DOHH2 (cell line): ENCODE measurements around the gene DLGAP1.

Experiments used
- H3F3A ChIP-seq: fragments of 200-600 bp; sonication (generic), shearing (Covaris generic); 2 replicates; pipeline ENCODE4 v1.6.0; 2016; ENCODE audit warnings: antibody characterized with exemption, mild to moderate bottlenecking; ENCODE audit not compliant: control insufficient read depth, insufficient read depth
- H3K27ac ChIP-seq: fragments of 200-600 bp; sonication (generic); 2 replicates; pipeline ENCODE4 v1.5.1; 2014; ENCODE audit warnings: low read depth, mild to moderate bottlenecking, low read length, moderate library complexity
- H3K27me3 ChIP-seq: fragments of 200-600 bp; sonication (generic); 2 replicates; pipeline ENCODE4 v1.6.1; 2014; ENCODE audit warnings: mild to moderate bottlenecking, low read length, mixed read lengths; ENCODE audit not compliant: control insufficient read depth
- H3K36me3 ChIP-seq: fragments of 200-600 bp; sonication (generic); 2 replicates; pipeline ENCODE4 v1.6.1; 2014; ENCODE audit warnings: mild to moderate bottlenecking, low read length, moderate library complexity, mixed read lengths; ENCODE audit not compliant: control insufficient read depth
- H3K4me1 ChIP-seq: fragments of 200-600 bp; sonication (generic); 2 replicates; pipeline ENCODE4 v1.6.1; 2014; ENCODE audit warnings: mild to moderate bottlenecking, low read length, mixed read lengths; ENCODE audit not compliant: control insufficient read depth
- H3K4me2 ChIP-seq: fragments of 200-600 bp; sonication (generic); 2 replicates; pipeline ENCODE4 v1.6.0; 2014; ENCODE audit warnings: mild to moderate bottlenecking, low read length, moderate library complexity
- H3K4me3 ChIP-seq: fragments of 200-600 bp; sonication (generic); 2 replicates; pipeline ENCODE4 v1.5.1; 2014; ENCODE audit warnings: mild to moderate bottlenecking, low read length, mixed read lengths
- H3K79me2 ChIP-seq: fragments of 200-600 bp; sonication (generic); 2 replicates; pipeline ENCODE4 v1.6.1; 2014; ENCODE audit warnings: mild to moderate bottlenecking, low read length, mixed read lengths; ENCODE audit not compliant: control insufficient read depth
- H3K9me2 ChIP-seq: fragments of 200-600 bp; sonication (generic); replicated peaks from 2 replicates; pipeline ENCODE4 v1.6.1; 2014; ENCODE audit warnings: mild to moderate bottlenecking, low read length, mixed read lengths; ENCODE audit not compliant: control insufficient read depth
- H3K9me3 ChIP-seq: fragments of 200-600 bp; sonication (generic); 2 replicates; pipeline ENCODE4 v1.6.1; 2014; ENCODE audit warnings: antibody characterized with exemption, low read length, mixed read lengths; ENCODE audit not compliant: control insufficient read depth, insufficient read depth
- H4K20me1 ChIP-seq: fragments of 200-600 bp; sonication (generic); 2 replicates; pipeline ENCODE4 v1.6.0; 2014; ENCODE audit warnings: low read depth, mild to moderate bottlenecking, antibody characterized with exemption, low read length, moderate library complexity; ENCODE audit not compliant: control insufficient read depth, insufficient read depth
- EZH2phosphoT487 ChIP-seq: fragments of 200-600 bp; sonication (generic); IDR thresholded peaks from 2 replicates; pipeline ENCODE4 v1.6.1; 2017; ENCODE audit warnings: borderline replicate concordance, mild to moderate bottlenecking, antibody characterized with exemption, low read length, moderate library complexity, mixed read lengths
- TF ChIP-seq, protein P1 (sequence below): fragments of 200-600 bp; sonication (generic); IDR thresholded peaks from one replicate; pipeline ENCODE4 v1.5.1; 2014; ENCODE audit warnings: antibody characterized with exemption, mild to moderate bottlenecking, low read depth, low read length; ENCODE audit not compliant: poor library complexity, severe bottlenecking

The DLGAP1 gene

GRCh38 chr18:3448838-3449511 is 1006.1 kb downstream of the DLGAP1 start:
- H3K79me2 ChIP-seq, result peaks cover 35% of the 10 kb centered on the region
- H3K27ac ChIP-seq, result peak overlapping the region; percentile 88
- H3F3A ChIP-seq, result peaks cover 19% of the 10 kb centered on the region

DNA sequence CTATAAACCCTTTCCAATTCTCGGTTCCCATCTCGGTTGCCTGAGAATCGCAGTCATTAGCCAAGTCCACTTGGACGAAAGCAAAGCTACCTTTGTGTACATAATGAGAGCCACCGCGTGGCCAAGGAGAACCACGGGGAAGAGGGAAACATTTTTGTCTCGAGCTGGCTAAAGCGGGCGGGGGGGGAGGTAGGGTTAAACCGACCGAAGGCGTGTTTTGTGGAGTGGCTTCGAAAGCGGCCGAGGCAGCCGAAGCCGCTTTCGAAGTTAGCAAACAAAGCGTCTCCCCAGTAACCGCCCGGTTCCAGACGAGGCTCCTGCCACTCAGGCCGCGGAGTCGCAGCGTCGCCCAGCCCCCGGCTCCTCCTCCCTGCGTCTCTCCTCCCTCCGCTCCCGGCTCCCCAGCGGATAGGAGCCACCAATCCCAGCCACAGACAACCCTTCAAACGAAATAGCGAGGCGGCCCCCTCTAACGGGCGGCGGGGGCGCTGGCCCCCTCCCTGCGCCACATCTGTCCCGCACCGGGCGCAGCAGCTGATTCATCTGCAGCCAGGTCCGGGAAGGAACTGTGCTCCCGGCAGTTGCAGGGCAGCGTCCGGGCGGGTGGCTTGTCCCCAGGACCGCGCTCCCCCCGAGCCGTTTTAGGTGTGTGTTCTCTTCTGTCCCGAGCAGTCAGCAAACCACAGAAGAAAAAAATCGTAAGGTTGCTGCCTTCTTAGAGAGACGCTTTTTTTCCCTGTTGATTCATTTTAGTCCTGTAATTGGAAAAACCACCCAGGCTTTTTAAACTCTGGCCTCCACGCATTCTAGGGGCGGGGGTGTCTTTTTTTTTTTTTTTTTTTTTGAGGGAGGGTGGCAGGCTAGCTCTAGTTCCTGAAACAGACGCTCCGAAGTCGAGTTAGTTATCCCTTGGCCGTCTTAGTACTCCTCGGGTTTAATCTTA is 1006.9 kb downstream of the DLGAP1 start:
- H3K4me1 ChIP-seq, result peaks cover 38% of the 10 kb centered on the region
- peak overlapping the region; percentile 96 for H3K4me3 ChIP-seq
- H3K27ac ChIP-seq, result peak overlapping the region; percentile 88
- no peaks in the 10 kb centered on the region for H3K9me2 ChIP-seq
- H4K20me1 ChIP-seq, result no peaks in the 10 kb centered on the region
- peaks cover 16% of the 10 kb centered on the region for H3F3A ChIP-seq
- H3K27me3 ChIP-seq, result peaks cover 9% of the 10 kb centered on the region; the same call in 1 of the 2 replicates
- TF ChIP-seq EZH2phosphoT487, result no peak
- TF ChIP-seq, protein P1, sequence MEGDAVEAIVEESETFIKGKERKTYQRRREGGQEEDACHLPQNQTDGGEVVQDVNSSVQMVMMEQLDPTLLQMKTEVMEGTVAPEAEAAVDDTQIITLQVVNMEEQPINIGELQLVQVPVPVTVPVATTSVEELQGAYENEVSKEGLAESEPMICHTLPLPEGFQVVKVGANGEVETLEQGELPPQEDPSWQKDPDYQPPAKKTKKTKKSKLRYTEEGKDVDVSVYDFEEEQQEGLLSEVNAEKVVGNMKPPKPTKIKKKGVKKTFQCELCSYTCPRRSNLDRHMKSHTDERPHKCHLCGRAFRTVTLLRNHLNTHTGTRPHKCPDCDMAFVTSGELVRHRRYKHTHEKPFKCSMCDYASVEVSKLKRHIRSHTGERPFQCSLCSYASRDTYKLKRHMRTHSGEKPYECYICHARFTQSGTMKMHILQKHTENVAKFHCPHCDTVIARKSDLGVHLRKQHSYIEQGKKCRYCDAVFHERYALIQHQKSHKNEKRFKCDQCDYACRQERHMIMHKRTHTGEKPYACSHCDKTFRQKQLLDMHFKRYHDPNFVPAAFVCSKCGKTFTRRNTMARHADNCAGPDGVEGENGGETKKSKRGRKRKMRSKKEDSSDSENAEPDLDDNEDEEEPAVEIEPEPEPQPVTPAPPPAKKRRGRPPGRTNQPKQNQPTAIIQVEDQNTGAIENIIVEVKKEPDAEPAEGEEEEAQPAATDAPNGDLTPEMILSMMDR, result peak; percentile 14
- no peaks in the 10 kb centered on the region for H3K9me3 ChIP-seq
- no peaks in the 10 kb centered on the region for H3K36me3 ChIP-seq
- peak overlapping the region; percentile 79 for H3K4me2 ChIP-seq
- H3K79me2 ChIP-seq, result peaks cover 30% of the 10 kb centered on the region

More at GRCh38 chr18:3448838-3449511, 1006.1 kb downstream of the DLGAP1 start:
- Histone ChIP-seq H3K4me1 (peaks cover 46% of the 10 kb centered on the region), H3K27me3 (peaks cover 9% of the 10 kb centered on the region; the same call in 1 of the 2 replicates), H4K20me1 (no peaks in the 10 kb centered on the region), H3K9me3 (no peaks in the 10 kb centered on the region), H3K36me3 (no peaks in the 10 kb centered on the region), H3K9me2 (no peaks in the 10 kb centered on the region), H3K4me2 (peak overlapping the region; percentile 79), H3K4me3 (peak overlapping the region; percentile 96)
- TF ChIP-seq, protein P1, result no peak

DNA sequence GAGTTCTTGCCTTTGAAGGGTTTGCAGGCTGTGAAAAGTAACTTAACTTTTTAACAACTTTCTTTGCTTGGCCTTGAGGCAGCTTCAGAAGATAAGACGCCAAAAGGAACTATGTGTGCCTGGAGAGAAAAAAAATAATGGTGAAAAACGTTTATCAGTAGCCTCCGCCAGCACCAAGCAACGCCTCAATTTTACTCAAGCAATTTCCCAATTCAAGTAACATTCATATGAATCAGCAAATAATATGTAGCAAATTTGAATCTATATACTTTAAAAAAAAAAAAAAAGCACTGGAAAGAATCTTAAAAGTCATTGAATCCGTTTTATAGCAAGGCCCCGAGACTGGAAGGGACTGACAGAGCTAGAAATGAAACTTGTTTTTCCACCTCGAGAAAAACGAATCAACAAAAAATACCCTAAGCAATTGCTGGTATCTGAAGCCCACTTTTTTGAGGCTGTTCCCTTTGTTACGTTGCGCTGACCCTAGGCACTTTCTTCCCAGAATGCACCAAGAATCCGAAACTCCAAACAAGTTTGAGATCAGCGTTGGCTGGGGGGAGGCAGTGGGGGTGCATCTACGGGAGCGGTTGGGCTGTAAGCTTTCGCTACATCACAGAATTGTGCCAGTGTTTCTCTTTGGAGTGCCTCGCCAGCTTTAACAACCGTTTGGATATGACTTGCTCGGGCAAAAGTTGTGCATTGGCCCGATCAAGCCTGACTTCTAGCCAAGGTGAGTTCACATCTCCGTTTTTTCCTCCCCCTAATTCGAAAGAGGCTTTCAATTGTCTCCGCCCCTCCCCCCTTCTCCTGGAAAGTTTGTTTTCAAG is 1007.8 kb downstream of the DLGAP1 start:
- H3K4me2 ChIP-seq, result peak overlapping the region; percentile 79
- peaks cover 29% of the 10 kb centered on the region for H3K4me1 ChIP-seq
- peaks cover 21% of the 10 kb centered on the region for H3K79me2 ChIP-seq
- H3K4me3 ChIP-seq, result peak overlapping the region; percentile 96
- H3K36me3 ChIP-seq, result no peaks in the 10 kb centered on the region
- H3F3A ChIP-seq, result peaks cover 13% of the 10 kb centered on the region
- TF ChIP-seq, protein P1, result no peak
- TF ChIP-seq EZH2phosphoT487, result no peak
- peaks cover 9% of the 10 kb centered on the region; the same call in 1 of the 2 replicates for H3K27me3 ChIP-seq
- peak overlapping the region; percentile 88 for H3K27ac ChIP-seq
- no peaks in the 10 kb centered on the region for H3K9me2 ChIP-seq
- H3K9me3 ChIP-seq, result no peaks in the 10 kb centered on the region
- no peaks in the 10 kb centered on the region for H4K20me1 ChIP-seq
